GM21447 (cell line): ENCODE measurements around the gene MYL7.

ENCODE experiments used
- ATAC-seq: cut with Tn5 transposase; IDR thresholded peaks from one replicate; pipeline ENCODE4 v1.9.1; 2021; ENCODE audit not compliant: unreplicated experiment

The MYL7 gene

GRCh38 chr7:44101966-44102845 lies 38.9 kb downstream of the MYL7 start:
- no peak for ATAC-seq

DNA sequence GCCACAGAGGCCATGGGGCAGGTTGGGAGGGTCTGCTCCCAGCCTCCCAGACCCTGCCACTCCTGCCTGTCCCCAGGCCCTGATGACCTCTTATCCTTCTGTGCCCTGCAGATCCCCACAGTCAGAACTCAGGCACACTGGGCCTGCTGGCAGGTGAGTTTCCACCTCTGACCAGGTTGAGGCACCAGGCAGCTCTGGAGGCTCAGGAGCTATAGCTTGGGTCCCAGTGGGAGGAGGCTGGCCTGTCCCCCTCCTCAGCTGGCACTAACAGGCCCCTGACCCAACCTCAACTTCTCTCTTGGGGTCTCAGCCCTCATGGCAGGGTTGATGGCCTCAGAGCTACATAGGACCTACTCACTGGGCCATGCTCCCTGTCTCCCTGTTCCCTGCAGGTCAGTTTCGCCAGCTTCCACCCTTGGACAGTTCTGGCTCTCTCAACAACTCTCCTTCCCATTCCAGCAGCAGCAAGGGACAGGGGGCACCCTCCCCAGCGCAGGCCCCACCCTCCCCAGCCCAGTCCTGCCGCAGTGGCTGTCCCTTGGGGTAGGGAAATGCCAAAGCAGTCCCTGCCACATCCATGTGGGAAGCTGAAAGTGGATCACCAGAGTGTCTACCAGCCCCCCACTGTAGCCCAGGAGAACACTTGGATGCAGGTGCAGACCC lies 39.7 kb downstream of the MYL7 start:
- ATAC-seq = no peak

GRCh38 chr7:44100458-44101302 lies 40.5 kb downstream of the MYL7 start:
- ATAC-seq = no peak

- ATAC-seq = no peak
Measured at GRCh38 chr7:44099669-44100068, 41.5 kb downstream of the MYL7 start.

GRCh38 chr7:44098092-44099068 lies 42.8 kb downstream of the MYL7 start:
- no peak for ATAC-seq

DNA sequence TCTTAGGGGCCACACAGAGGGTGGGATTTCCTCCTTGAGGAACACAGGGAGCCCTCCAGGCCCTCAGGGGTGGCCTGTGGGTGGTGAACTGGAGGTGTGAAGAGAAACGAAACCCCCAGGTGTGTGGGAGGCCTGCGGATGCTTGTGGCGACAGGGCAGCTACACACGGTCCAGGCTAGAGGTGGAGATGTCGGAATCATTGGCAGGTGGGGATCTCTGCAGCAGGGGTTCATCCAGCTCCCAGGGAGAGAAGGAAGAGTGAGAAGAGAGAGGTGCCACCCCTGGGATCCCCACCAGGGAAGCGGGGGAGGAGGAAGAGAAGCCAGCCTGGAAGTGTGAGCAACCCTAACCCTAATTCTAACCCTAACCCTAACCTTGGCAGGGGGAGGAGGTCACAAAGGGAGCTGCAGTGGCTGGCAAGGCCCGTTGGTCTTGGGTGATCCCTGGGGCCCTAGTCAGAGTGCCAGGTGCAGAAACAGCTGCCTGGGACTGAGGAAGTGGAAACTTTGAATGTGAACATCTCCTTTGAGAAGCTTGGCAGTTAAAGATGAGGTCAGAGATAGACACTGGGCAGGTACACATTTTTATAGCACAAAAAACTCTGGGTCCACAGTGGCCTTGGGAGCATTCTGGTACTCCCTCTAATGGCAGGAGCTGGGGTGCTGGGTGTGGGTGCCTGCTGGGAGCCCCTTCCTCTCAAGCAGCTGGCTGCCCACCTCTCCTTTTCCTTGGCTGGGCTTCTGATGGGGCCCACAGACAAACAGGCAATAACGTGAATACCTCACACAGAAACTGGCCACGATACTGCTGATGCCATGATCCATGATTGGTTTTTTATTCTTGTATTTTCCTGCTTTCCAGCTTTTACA lies 43.8 kb downstream of the MYL7 start:
- peak; percentile 85 for ATAC-seq

GRCh38 chr7:44096326-44096881 lies 44.7 kb downstream of the MYL7 start:
- no peak for ATAC-seq

DNA sequence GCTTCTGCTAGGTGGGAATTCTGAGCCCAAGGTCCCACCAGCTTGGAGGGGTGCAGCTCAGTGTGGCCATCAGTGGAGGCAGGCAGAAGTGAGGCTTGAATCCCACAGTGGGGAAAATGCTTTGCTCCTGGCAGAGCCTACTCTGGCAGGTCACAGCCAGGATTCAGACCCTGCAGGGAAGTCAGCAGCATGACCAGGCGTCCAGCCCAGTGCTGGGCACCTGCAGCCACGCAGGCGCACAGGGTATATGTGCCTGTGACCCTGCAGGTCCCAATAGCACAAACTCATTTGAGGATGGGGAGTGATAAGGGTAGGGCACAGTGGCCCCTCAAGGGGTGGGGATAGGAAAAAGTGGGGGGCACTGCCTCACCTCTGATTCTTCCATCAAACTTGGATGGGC lies 45.4 kb downstream of the MYL7 start:
- ATAC-seq = no peak

- ATAC-seq = no peak
Measured at GRCh38 chr7:44094883-44095592, 46.1 kb downstream of the MYL7 start.

DNA sequence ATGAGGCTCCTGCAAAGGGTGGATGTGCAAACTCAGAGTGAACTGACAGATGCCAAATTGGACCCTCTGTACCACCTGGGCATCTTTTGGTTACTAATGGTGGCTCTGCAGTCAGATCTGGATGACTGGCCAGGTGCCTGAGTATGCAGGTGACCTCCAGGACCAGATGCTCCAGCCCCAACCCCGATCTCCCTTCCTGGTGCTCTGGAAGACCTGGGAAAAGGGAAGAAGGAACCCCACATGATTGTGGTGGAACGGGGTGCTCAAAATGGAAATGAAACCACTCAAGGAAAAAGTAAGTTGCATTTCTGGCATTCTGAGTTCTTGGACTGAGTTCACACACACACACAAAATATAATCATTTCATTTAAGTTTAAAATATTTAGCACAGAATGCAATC lies 46.8 kb downstream of the MYL7 start:
- ATAC-seq = no peak

DNA sequence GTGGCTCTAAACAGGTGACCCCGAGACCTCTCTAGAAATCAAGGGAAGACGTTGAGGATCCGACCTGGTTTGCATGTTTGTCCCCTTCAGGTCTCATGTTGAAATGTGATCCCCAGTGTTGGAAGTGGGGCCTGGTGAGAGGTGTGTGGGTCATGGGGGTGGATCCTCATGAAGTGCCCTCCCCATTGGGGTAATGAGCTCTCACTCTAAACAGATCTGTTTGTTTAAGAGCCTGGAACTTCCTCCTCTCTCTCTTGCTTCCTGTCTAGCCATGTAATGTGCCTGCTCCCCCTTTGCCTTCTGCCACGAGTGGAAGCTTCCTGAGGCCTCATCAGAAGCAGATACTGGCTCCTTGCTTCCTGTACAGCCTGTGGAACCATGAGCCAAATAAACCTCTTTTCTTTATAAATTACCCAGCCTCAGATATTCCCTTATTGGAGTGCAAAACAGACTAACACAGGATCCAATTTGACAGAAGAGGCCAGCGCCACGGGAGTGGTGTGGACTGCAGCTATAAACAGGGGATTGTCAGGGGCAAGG lies 48.0 kb downstream of the MYL7 start:
- no peak for ATAC-seq
